HEK293 (cell line): ENCODE measurements around the gene PFN1.
A peak's percentile ranks its signal among the peaks of the same experiment; 100 is the strongest.

Experiments used
- CTCF ChIA-PET: fragments of 350-600 bp; formaldehyde crosslinking; extraction: SDS; loops from one replicate; lab custom pipeline; 2021; ENCODE audit warnings: antibody characterized with exemption; lab: Yijun Ruan, JAX
- POLR2A ChIA-PET: fragments of 300-600 bp; formaldehyde crosslinking; extraction: SDS; loops from one replicate; lab custom pipeline; 2020; ENCODE audit warnings: antibody characterized with exemption, inconsistent platforms; lab: Yijun Ruan, JAX
- H3K27ac ChIP-seq: fragments of 200-500 bp; sonication (Bioruptor generic); 2 replicates; pipeline ENCODE4 v1.5.1; 2014; ENCODE audit warnings: low read depth, low read length, control low read depth, inconsistent platforms; ENCODE audit errors: extremely low read depth
- H3K36me3 ChIP-seq, 2 experiments: fragments of 200-500 bp in 1 of 2; sonication (Bioruptor generic) in 1 of 2; 1 replicate in 1 of 2; 2 replicates in 1 of 2; pipeline ENCODE4 v1.5.1; 2014 to 2017; ENCODE audit warnings: inconsistent platforms in 2 of 2, low read length in 2 of 2; ENCODE audit not compliant: control insufficient read depth in 2 of 2, insufficient read depth in 1 of 2
- H3K4me1 ChIP-seq: fragments of 200-500 bp; sonication (Bioruptor generic); 2 replicates; pipeline ENCODE4 v1.5.1; 2014; ENCODE audit warnings: mild to moderate bottlenecking, low read length, inconsistent platforms; ENCODE audit not compliant: control insufficient read depth, insufficient read depth
- H3K4me3 ChIP-seq: 2 replicates; pipeline ENCODE4 v1.5.1; 2011; ENCODE audit warnings: low read depth, mild to moderate bottlenecking, control low read depth, low read length, moderate library complexity
- H3K9me3 ChIP-seq: fragments of 200-500 bp; sonication (Bioruptor generic); 2 replicates; pipeline ENCODE4 v1.5.1; 2014; ENCODE audit warnings: low read depth, low read length, inconsistent platforms; ENCODE audit not compliant: control insufficient read depth, insufficient read depth
- KLF10 ChIP-seq: fragments of 450-650 bp; IDR thresholded peaks from 2 replicates; pipeline ENCODE4 v1.5.1; 2018; ENCODE audit warnings: missing biosample characterization, mild to moderate bottlenecking, missing genetic modification characterization
- SCRT2 ChIP-seq: fragments of 450-650 bp; formaldehyde crosslinking; IDR thresholded peaks from 2 replicates; pipeline ENCODE4 v1.5.1; 2016; ENCODE audit warnings: missing biosample characterization, missing genetic modification characterization
- ZBTB17 ChIP-seq: fragments of 450-650 bp; formaldehyde crosslinking; IDR thresholded peaks from 2 replicates; pipeline ENCODE4 v1.5.1; 2016; ENCODE audit warnings: missing biosample characterization, missing genetic modification characterization
- ZBTB48 ChIP-seq: fragments of 450-650 bp; formaldehyde crosslinking; IDR thresholded peaks from 2 replicates; pipeline ENCODE4 v1.5.1; 2016; ENCODE audit warnings: missing biosample characterization, missing genetic modification characterization
- ZEB2 ChIP-seq: fragments of 450-650 bp; formaldehyde crosslinking; IDR thresholded peaks from 2 replicates; pipeline ENCODE4 v1.5.1; 2016; ENCODE audit warnings: missing biosample characterization, missing genetic modification characterization
- ZFHX2 ChIP-seq: fragments of 450-650 bp; formaldehyde crosslinking; conservative IDR thresholded peaks from 2 replicates; pipeline ENCODE4 v1.5.1; 2016; ENCODE audit warnings: missing biosample characterization, missing genetic modification characterization
- ZFP37 ChIP-seq: fragments of 450-650 bp; formaldehyde crosslinking; IDR thresholded peaks from 2 replicates; pipeline ENCODE4 v1.5.1; 2016; ENCODE audit warnings: missing biosample characterization, missing genetic modification characterization
- ZFP69B ChIP-seq: fragments of 450-650 bp; formaldehyde crosslinking; IDR thresholded peaks from 2 replicates; pipeline ENCODE4 v1.5.1; 2016; ENCODE audit warnings: missing biosample characterization, missing genetic modification characterization
- ZNF140 ChIP-seq: fragments of 450-650 bp; formaldehyde crosslinking; IDR thresholded peaks from 2 replicates; pipeline ENCODE4 v1.5.1; 2016; ENCODE audit warnings: missing biosample characterization, missing genetic modification characterization
- ZNF324 ChIP-seq: fragments of 450-650 bp; formaldehyde crosslinking; IDR thresholded peaks from 2 replicates; pipeline ENCODE4 v1.5.1; 2016; ENCODE audit warnings: missing biosample characterization, missing genetic modification characterization
- ZNF341 ChIP-seq: fragments of 450-650 bp; formaldehyde crosslinking; IDR thresholded peaks from 2 replicates; pipeline ENCODE4; 2016; ENCODE audit warnings: low read depth, missing biosample characterization, missing genetic modification characterization
- ZNF394 ChIP-seq: fragments of 450-650 bp; formaldehyde crosslinking; IDR thresholded peaks from 2 replicates; pipeline ENCODE4 v1.5.1; 2016; ENCODE audit warnings: missing biosample characterization, missing genetic modification characterization, mild to moderate bottlenecking, moderate library complexity, borderline replicate concordance
- ZNF530 ChIP-seq: fragments of 450-650 bp; formaldehyde crosslinking; IDR thresholded peaks from 2 replicates; pipeline ENCODE4 v1.5.1; 2016; ENCODE audit warnings: low read depth, missing biosample characterization, missing genetic modification characterization
- ZNF548 ChIP-seq: fragments of 450-650 bp; formaldehyde crosslinking; IDR thresholded peaks from 2 replicates; pipeline ENCODE4 v1.5.1; 2016; ENCODE audit warnings: missing biosample characterization, missing genetic modification characterization
- ZNF558 ChIP-seq: fragments of 450-650 bp; formaldehyde crosslinking; IDR thresholded peaks from 2 replicates; pipeline ENCODE4 v1.5.1; 2016; ENCODE audit warnings: missing biosample characterization, missing genetic modification characterization
- ZNF585B ChIP-seq: fragments of 450-650 bp; formaldehyde crosslinking; IDR thresholded peaks from 2 replicates; pipeline ENCODE4 v1.5.1; 2016; ENCODE audit warnings: missing biosample characterization, missing genetic modification characterization
- ZNF660 ChIP-seq: fragments of 450-650 bp; IDR thresholded peaks from 2 replicates; pipeline ENCODE4 v1.5.1; 2018; ENCODE audit warnings: missing biosample characterization, mild to moderate bottlenecking, missing genetic modification characterization
- ZNF837 ChIP-seq: fragments of 450-650 bp; formaldehyde crosslinking; IDR thresholded peaks from 2 replicates; pipeline ENCODE4 v1.5.1; 2016; ENCODE audit warnings: missing biosample characterization, missing genetic modification characterization
- TF ChIP-seq, protein P1 (sequence below): fragments of 450-650 bp; formaldehyde crosslinking; IDR thresholded peaks from 2 replicates; pipeline ENCODE4 v1.5.1; 2017; ENCODE audit warnings: missing biosample characterization, missing genetic modification characterization
- TF ChIP-seq, protein P2 (sequence below): fragments of 450-650 bp; formaldehyde crosslinking; IDR thresholded peaks from 2 replicates; pipeline ENCODE4 v1.5.1; 2016; ENCODE audit warnings: missing biosample characterization, missing genetic modification characterization
- TF ChIP-seq, protein P3 (sequence below): fragments of 450-650 bp; formaldehyde crosslinking; IDR thresholded peaks from 2 replicates; pipeline ENCODE4 v1.5.1; 2016; ENCODE audit warnings: missing biosample characterization, missing genetic modification characterization
- TF ChIP-seq, protein P4 (sequence below): fragments of 450-650 bp; formaldehyde crosslinking; IDR thresholded peaks from 2 replicates; pipeline ENCODE4 v1.5.1; 2017; ENCODE audit warnings: missing biosample characterization, missing genetic modification characterization

Gene PFN1

DNA sequence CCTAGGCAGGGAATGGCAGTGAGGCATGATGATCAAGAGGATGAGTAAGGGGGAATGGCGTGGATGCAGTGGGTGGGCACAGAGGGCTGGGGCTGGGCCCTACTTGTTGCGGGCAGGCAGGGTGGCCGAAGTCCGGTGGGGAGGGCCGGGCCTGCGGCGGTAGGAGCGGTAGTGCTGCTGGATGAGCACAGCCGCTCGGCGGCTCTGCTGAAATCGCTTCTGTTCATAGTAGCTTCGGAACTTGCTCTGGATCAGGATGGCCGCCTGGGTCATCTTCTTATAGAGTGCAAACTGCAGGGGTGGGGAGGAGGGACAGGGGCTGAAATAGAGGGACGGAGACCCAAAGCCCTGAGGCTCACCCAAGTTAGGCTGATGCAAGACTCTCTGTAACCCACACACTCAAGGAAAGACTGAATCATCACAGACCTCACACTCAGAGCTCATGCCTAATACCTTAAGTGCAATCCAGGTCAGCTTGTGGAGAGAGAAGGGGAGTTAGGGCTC is 20.8 kb upstream of the PFN1 start:
- H3K36me3 ChIP-seq: peaks cover 33 to 54% of the 10 kb centered on the region in 2 experiments
- TF ChIP-seq ZNF548 (tag by site-specific recombination) (no peak), ZFHX2 (peak; percentile 84), ZFP69B (tag by site-specific recombination) (0 out of 2 replicates have a peak, but pooled peaks have one; percentile 30), ZNF660 (tag by site-specific recombination) (peak; percentile 33; the same call in 1 of the 2 replicates), ZNF140 (tag by site-specific recombination) (no peak), ZNF530 (tag by site-specific recombination) (peak; percentile 42; the same call in 1 of the 2 replicates), ZNF324 (tag by site-specific recombination) (0 out of 2 replicates have a peak, but pooled peaks have one; percentile 52), SCRT2 (tag by site-specific recombination) (peak; percentile 65), ZNF394 (peak; percentile 29; the same call in 1 of the 2 replicates), ZNF558 (0 out of 2 replicates have a peak, but pooled peaks have one; percentile 24), ZFP37 (no peak), KLF10 (tag by site-specific recombination) (no peak), ZBTB17 (tag by site-specific recombination) (peak; percentile 57), ZEB2 (tag by site-specific recombination) (peak; percentile 26; the same call in 1 of the 2 replicates)
- TF ChIP-seq, protein P1, sequence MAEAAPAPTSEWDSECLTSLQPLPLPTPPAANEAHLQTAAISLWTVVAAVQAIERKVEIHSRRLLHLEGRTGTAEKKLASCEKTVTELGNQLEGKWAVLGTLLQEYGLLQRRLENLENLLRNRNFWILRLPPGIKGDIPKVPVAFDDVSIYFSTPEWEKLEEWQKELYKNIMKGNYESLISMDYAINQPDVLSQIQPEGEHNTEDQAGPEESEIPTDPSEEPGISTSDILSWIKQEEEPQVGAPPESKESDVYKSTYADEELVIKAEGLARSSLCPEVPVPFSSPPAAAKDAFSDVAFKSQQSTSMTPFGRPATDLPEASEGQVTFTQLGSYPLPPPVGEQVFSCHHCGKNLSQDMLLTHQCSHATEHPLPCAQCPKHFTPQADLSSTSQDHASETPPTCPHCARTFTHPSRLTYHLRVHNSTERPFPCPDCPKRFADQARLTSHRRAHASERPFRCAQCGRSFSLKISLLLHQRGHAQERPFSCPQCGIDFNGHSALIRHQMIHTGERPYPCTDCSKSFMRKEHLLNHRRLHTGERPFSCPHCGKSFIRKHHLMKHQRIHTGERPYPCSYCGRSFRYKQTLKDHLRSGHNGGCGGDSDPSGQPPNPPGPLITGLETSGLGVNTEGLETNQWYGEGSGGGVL: peak; percentile 25; the same call in 1 of the 2 replicates
- TF ChIP-seq, protein P2, sequence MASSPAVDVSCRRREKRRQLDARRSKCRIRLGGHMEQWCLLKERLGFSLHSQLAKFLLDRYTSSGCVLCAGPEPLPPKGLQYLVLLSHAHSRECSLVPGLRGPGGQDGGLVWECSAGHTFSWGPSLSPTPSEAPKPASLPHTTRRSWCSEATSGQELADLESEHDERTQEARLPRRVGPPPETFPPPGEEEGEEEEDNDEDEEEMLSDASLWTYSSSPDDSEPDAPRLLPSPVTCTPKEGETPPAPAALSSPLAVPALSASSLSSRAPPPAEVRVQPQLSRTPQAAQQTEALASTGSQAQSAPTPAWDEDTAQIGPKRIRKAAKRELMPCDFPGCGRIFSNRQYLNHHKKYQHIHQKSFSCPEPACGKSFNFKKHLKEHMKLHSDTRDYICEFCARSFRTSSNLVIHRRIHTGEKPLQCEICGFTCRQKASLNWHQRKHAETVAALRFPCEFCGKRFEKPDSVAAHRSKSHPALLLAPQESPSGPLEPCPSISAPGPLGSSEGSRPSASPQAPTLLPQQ: 0 out of 2 replicates have a peak, but pooled peaks have one; percentile 16
- TF ChIP-seq, protein P3, sequence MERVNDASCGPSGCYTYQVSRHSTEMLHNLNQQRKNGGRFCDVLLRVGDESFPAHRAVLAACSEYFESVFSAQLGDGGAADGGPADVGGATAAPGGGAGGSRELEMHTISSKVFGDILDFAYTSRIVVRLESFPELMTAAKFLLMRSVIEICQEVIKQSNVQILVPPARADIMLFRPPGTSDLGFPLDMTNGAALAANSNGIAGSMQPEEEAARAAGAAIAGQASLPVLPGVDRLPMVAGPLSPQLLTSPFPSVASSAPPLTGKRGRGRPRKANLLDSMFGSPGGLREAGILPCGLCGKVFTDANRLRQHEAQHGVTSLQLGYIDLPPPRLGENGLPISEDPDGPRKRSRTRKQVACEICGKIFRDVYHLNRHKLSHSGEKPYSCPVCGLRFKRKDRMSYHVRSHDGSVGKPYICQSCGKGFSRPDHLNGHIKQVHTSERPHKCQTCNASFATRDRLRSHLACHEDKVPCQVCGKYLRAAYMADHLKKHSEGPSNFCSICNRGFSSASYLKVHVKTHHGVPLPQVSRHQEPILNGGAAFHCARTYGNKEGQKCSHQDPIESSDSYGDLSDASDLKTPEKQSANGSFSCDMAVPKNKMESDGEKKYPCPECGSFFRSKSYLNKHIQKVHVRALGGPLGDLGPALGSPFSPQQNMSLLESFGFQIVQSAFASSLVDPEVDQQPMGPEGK (tag by site-specific recombination): peak; percentile 65
- TF ChIP-seq, all 188 proteins: peak for 13
- peak overlapping the region; percentile 89 for H3K27ac ChIP-seq
- H3K4me1 ChIP-seq: peaks cover 15% of the 10 kb centered on the region
- peaks cover 3% of the 10 kb centered on the region; the same call in 1 of the 2 replicates for H3K9me3 ChIP-seq
- POLR2A ChIA-PET: interaction anchor here (3.6 to 11.3 kb wide), 3 partner anchors 18 to 29 kb away, joined by 40 to 358 read pairs (median 106); partner anchors contain the start of genes CAMTA2, ENO3, PFN1 and RNF167
- CTCF ChIA-PET: interaction anchor here (0.5 to 3.1 kb wide), 6 partner anchors 11 to 60 kb away, joined by 3 to 19 read pairs (median 4); partner anchors contain the start of genes CAMTA2 and SLC25A11
- H3K4me3 ChIP-seq: no peak overlapping the region

DNA sequence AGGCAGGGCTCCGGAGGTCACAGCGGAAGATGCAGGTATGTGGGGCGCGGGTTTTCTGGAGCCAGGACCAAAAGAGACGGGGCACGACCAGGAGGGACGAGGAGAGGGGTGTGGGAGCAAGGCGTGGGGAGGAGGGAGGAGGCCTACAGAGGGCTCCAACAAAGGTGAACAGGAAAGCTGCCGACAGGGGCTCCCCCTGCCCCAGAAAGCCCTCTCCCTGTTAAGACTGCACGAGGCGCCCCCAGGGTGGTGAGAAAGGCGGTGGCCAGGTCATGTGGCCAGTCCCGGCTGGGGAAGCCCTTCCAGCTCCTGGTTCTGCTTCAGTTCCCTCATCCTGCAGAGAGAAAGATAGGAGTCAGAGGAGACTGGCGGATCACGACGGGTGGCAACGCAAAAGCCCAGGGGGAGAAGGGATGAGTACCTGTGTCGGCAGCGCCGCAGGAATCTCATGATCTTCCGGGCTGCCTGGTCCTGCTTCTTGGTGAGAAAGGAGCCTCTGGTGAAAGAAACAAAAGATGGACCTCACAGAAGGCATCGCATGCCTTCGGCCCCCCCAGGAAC is 20.2 kb upstream of the PFN1 start:
- H3K36me3 ChIP-seq: peaks cover 30 to 48% of the 10 kb centered on the region in 2 experiments
- CTCF ChIA-PET: interaction anchor here (0.6 to 4.0 kb wide), 4 partner anchors 16 to 59 kb away, joined by 3 to 22 read pairs (median 12); partner anchors contain the start of gene CAMTA2
- TF ChIP-seq, protein P4, sequence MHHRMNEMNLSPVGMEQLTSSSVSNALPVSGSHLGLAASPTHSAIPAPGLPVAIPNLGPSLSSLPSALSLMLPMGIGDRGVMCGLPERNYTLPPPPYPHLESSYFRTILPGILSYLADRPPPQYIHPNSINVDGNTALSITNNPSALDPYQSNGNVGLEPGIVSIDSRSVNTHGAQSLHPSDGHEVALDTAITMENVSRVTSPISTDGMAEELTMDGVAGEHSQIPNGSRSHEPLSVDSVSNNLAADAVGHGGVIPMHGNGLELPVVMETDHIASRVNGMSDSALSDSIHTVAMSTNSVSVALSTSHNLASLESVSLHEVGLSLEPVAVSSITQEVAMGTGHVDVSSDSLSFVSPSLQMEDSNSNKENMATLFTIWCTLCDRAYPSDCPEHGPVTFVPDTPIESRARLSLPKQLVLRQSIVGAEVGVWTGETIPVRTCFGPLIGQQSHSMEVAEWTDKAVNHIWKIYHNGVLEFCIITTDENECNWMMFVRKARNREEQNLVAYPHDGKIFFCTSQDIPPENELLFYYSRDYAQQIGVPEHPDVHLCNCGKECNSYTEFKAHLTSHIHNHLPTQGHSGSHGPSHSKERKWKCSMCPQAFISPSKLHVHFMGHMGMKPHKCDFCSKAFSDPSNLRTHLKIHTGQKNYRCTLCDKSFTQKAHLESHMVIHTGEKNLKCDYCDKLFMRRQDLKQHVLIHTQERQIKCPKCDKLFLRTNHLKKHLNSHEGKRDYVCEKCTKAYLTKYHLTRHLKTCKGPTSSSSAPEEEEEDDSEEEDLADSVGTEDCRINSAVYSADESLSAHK: no peak
- TF ChIP-seq ZNF837: no peak
- TF ChIP-seq ZBTB17 (tag by site-specific recombination): no peak
- TF ChIP-seq ZNF341 (tag by site-specific recombination): peak; percentile 30; the same call in 1 of the 2 replicates
- TF ChIP-seq ZBTB48 (tag by site-specific recombination): no peak
- no peak for TF ChIP-seq ZNF585B (tag by site-specific recombination)

More for the DNA sequence above, 20.2 kb upstream of the PFN1 start:
- peak overlapping the region; percentile 89 for H3K27ac ChIP-seq
- POLR2A ChIA-PET: interaction anchor here (1.6 to 11.3 kb wide), 6 partner anchors 10 to 264 kb away, joined by 5 to 358 read pairs (median 34); partner anchors contain the start of genes CAMTA2, ENO3, PELP1 and PFN1
- peaks cover 15% of the 10 kb centered on the region for H3K4me1 ChIP-seq
- peak overlapping the region; percentile 70 for H3K4me3 ChIP-seq
- peaks cover 3% of the 10 kb centered on the region; the same call in 1 of the 2 replicates for H3K9me3 ChIP-seq
